Endothelial cell of umbilical vein (primary cell): Measurements from ENCODE around the gene SCAPER. TPM values are rescaled to one million over a fixed set of nuclear protein-coding genes. Genes with fewer than 3 reads are reported as not detected.

Source experiments
- BruUV-seq: library from RNA; stranded (reverse); fragments of 400-500 nt; replicated peaks from 2 replicates; lab custom pipeline; 2021; lab: Mats Ljungman, UMichigan
- CTCF ChIA-PET: fragments of 300-600, 350-600 bp; sonication (Branson Sonifier 250); formaldehyde crosslinking; loops from one replicate; lab custom pipeline; 2021; ENCODE audit warnings: antibody characterized with exemption, inconsistent platforms; lab: Charles Lee
- POLR2A ChIA-PET: fragments of 300-600, 350-600 bp; sonication (Branson Sonifier 250); formaldehyde crosslinking; loops from one replicate; lab custom pipeline; 2021; ENCODE audit warnings: antibody characterized with exemption, inconsistent platforms; lab: Charles Lee
- DNase-seq: peaks from one replicate; pipeline ENCODE4 v3.0.0-alpha.2; 2011; ENCODE audit warnings: low read depth, low spot score
- FAIRE-seq: peaks from 2 replicates; lab custom pipeline; 2011; peaks lifted over from hg19 to GRCh38; lab: Jason Lieb, UNC
- H2AFZ ChIP-seq: 2 replicates; pipeline ENCODE4 v1.6.0; 2012; ENCODE audit warnings: low read depth, low read length, control low read depth, inconsistent platforms
- H3K27ac ChIP-seq: 2 replicates; pipeline ENCODE4 v1.5.1; 2011; ENCODE audit warnings: low read depth, mild to moderate bottlenecking, control low read depth, low read length, moderate library complexity; ENCODE audit not compliant: insufficient read depth
- H3K27me3 ChIP-seq, 2 experiments: 2 replicates each; pipeline versions ENCODE4 v1.6.0 to v1.6.1; 2011; ENCODE audit warnings: low read length in 2 of 2, mixed read lengths in 1 of 2; ENCODE audit not compliant: control insufficient read depth in 2 of 2, insufficient read depth in 2 of 2
- H3K36me3 ChIP-seq, 2 experiments: 2 replicates in 1 of 2; 3 replicates in 1 of 2; pipeline ENCODE4 v1.5.1; 2011; ENCODE audit warnings: low read length in 2 of 2, mild to moderate bottlenecking in 1 of 2, moderate library complexity in 1 of 2; ENCODE audit not compliant: control insufficient read depth in 2 of 2, insufficient read depth in 2 of 2; ENCODE audit errors: extremely low read depth in 1 of 2
- H3K4me1 ChIP-seq: 3 replicates; pipeline ENCODE4 v1.5.1; 2011; ENCODE audit warnings: mild to moderate bottlenecking, low read length; ENCODE audit not compliant: control insufficient read depth, insufficient read depth; ENCODE audit errors: extremely low read depth
- H3K4me2 ChIP-seq: 2 replicates; pipeline ENCODE4 v1.6.1; 2011; ENCODE audit warnings: low read length, control low read depth, mixed read lengths; ENCODE audit not compliant: insufficient read depth
- H3K4me3 ChIP-seq, 3 experiments: fragments of 200-600 bp in 1 of 3; sonication (generic), shearing (Covaris generic) in 1 of 3; replicated peaks in 1 of 3; 2 replicates each; pipeline ENCODE4 v1.5.1; 2011 to 2016; ENCODE audit warnings: control low read depth in 3 of 3, low read length in 3 of 3, mild to moderate bottlenecking in 2 of 3, inconsistent platforms in 1 of 3, low read depth in 1 of 3, moderate library complexity in 1 of 3; ENCODE audit not compliant: insufficient read depth in 1 of 3
- H3K79me2 ChIP-seq: 2 replicates; pipeline ENCODE4 v1.6.0; 2012; ENCODE audit warnings: low read length, inconsistent platforms; ENCODE audit not compliant: control insufficient read depth, insufficient read depth
- H3K9ac ChIP-seq: replicated peaks from 2 replicates; pipeline ENCODE3; 2011; ENCODE audit warnings: low read length, control low read depth; ENCODE audit not compliant: insufficient read depth; ENCODE audit errors: extremely low read depth
- H3K9me1 ChIP-seq: replicated peaks from 3 replicates; pipeline ENCODE4 v1.6.0; 2011; ENCODE audit warnings: mild to moderate bottlenecking, low read length; ENCODE audit not compliant: control insufficient read depth, insufficient read depth; ENCODE audit errors: extremely low read depth
- H3K9me3 ChIP-seq: replicated peaks from 2 replicates; pipeline ENCODE4 v1.5.1; 2012; ENCODE audit warnings: low read length, inconsistent platforms; ENCODE audit not compliant: control insufficient read depth, insufficient read depth
- H4K20me1 ChIP-seq: replicated peaks from 2 replicates; pipeline ENCODE3; 2011; ENCODE audit warnings: mild to moderate bottlenecking, low read length; ENCODE audit not compliant: control insufficient read depth, insufficient read depth; ENCODE audit errors: extremely low read depth
- CTCF ChIP-seq, 2 donors: IDR thresholded peaks; 1 replicate in 1 of 2; 2 replicates in 1 of 2; pipeline ENCODE4 v1.5.1; 2011; ENCODE audit warnings: low read length in 2 of 2, mild to moderate bottlenecking in 2 of 2, moderate library complexity in 2 of 2, control low read depth in 1 of 2, inconsistent platforms in 1 of 2, low read depth in 1 of 2; ENCODE audit not compliant: insufficient read depth in 1 of 2; ENCODE audit errors: extremely low read depth in 1 of 2
- EZH2 ChIP-seq: IDR thresholded peaks from 2 replicates; pipeline ENCODE4 v1.6.1; 2012; ENCODE audit warnings: borderline replicate concordance, low read depth, mild to moderate bottlenecking, moderate library complexity, low read length, inconsistent platforms; ENCODE audit not compliant: severe bottlenecking
- FOS ChIP-seq: IDR thresholded peaks from 2 replicates; pipeline ENCODE4 v1.6.1; 2011; ENCODE audit warnings: mild to moderate bottlenecking, low read length, moderate library complexity, borderline replicate concordance; ENCODE audit not compliant: insufficient read depth
- GATA2 ChIP-seq: IDR thresholded peaks from 2 replicates; pipeline ENCODE4 v1.7.0; 2011; ENCODE audit warnings: low read depth, mild to moderate bottlenecking, moderate library complexity, mixed read lengths, low read length; ENCODE audit not compliant: insufficient read length, insufficient read depth
- JUN ChIP-seq: IDR thresholded peaks from 2 replicates; pipeline ENCODE4 v1.6.1; 2011; ENCODE audit warnings: borderline replicate concordance, low read depth; ENCODE audit not compliant: insufficient read length, insufficient read depth
- MAX ChIP-seq: IDR thresholded peaks from 2 replicates; pipeline ENCODE4 v1.6.1; 2011; ENCODE audit not compliant: insufficient read depth, insufficient read length
- MYC ChIP-seq: IDR thresholded peaks from one replicate; pipeline ENCODE4 v1.6.1; 2011; ENCODE audit warnings: mild to moderate bottlenecking, low read depth, low read length
- POLR2A ChIP-seq: IDR thresholded peaks from 2 replicates; pipeline ENCODE4 v1.6.1; 2012; ENCODE audit warnings: low read depth, mild to moderate bottlenecking, control low read depth, low read length
- POLR2AphosphoS5 ChIP-seq: IDR thresholded peaks from 2 replicates; pipeline ENCODE4 v1.6.1; 2012; ENCODE audit warnings: low read depth, mild to moderate bottlenecking, control low read depth, low read length, moderate library complexity; ENCODE audit not compliant: insufficient read depth
- dilution Hi-C: fragments of 300-500 bp; cut with MboI; formaldehyde crosslinking; loops from one replicate; pipeline ENCODE4 v1.15.0; 2019; ENCODE audit warnings: low sequenced_read_pairs; ENCODE audit not compliant: extremely low pct_ligation_motif_present
- intact Hi-C: fragments of 100-400 bp; cut with micrococcal nuclease; formaldehyde crosslinking; loops from one replicate; pipeline ENCODE4 v1.10.0; 2022
- polyA plus RNA-seq, 4 experiments: library from polyadenylated mRNA; depleted of rRNA in 3 of 4; stranded (reverse) in 3 of 4; unstranded in 1 of 4; fragments of >200 nt; gene quantifications; 2 replicates each; pipeline versions ENCODE4 v1.2.1 to v1.2.3, GENCODE V29; 2011 to 2012; ENCODE audit warnings: missing spikeins in 1 of 4
- total RNA-seq: library from RNA; stranded (reverse); gene quantifications from 2 replicates; pipeline ENCODE4 v1.2.3, GENCODE V29; 2021

Gene SCAPER
- total and polyA plus RNA-seq, 2 donors (not counting 3 experiments of a cell fraction or from before 2014, with no cell fraction given): 2.7 to 12.7 TPM

GRCh38 chr15:76951220-76951619, 46.1 kb upstream of the SCAPER start:
- dilution Hi-C loops (no loop called here), intact Hi-C loops (no loop called here)
- Histone ChIP-seq H3K27ac (no peak overlapping the region), H2AFZ (no peak overlapping the region), H3K79me2 (no peaks in the 10 kb centered on the region), H4K20me1 (no peaks in the 10 kb centered on the region), H3K9ac (no peak overlapping the region), H3K9me1 (no peaks in the 10 kb centered on the region), H3K9me3 (no peaks in the 10 kb centered on the region), H3K4me1 (no peaks in the 10 kb centered on the region), H3K4me3 (no peak overlapping the region), H3K36me3 (peaks cover 0 to 2% of the 10 kb centered on the region in 2 experiments), H3K4me2 (no peak overlapping the region), H3K27me3 (no peaks in the 10 kb centered on the region)
- CTCF ChIA-PET: interaction anchor here (1.0 to 1.2 kb wide), 2 partner anchors 9 to 12 kb away, joined by 3 to 4 read pairs; no protein-coding TSS in a partner anchor
- DNase-seq (no peak), FAIRE-seq (no peak)
- no TSS peak for BruUV-seq
- POLR2A ChIA-PET: no interaction called here
- TF ChIP-seq EZH2 (no peak), CTCF (IDR thresholded peaks at IDR 0.05; ENCODE audit: extremely low read depth in 1 of 2, insufficient read depth in 1 of 2, low read depth in 1 of 2, low read length in 2 of 2) (no peak), FOS (no peak), MAX (no peak), POLR2AphosphoS5 (no peak), MYC (no peak), POLR2A (no peak), JUN (no peak), GATA2 (no peak)
